ENCODE measurements around the gene STEAP3.

The STEAP3 gene

GRCh38 chr2:119197529-119198239, 25.9 kb upstream of the STEAP3 start:
- no peak for DNase-seq (ENCODE audit: low read depth)

GRCh38 chr2:119198240-119198840, 25.3 kb upstream of the STEAP3 start:
- DNase-seq (ENCODE audit: low read depth): no peak

DNA sequence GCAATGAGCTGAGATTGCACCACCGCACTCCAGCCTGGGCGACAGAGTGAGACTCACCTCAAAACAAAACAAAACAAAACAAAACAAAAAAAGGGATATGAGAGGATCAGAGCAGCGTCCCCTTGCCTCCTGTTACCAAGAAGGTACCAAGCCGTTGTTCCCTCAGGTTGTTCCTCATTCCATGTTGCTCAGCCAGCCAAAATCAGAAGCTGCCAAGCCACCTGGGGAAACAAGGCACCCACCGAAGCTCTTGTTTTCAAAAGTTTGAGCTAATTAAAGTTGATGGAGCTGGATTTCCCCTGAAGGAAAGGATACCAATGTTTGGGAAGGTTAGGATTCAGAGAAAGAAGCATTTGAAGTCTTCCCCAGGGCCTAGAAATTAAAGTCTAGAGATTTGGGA, 21.8 kb upstream of the STEAP3 start:
- no peak for DNase-seq (ENCODE audit: low read depth)

DNA sequence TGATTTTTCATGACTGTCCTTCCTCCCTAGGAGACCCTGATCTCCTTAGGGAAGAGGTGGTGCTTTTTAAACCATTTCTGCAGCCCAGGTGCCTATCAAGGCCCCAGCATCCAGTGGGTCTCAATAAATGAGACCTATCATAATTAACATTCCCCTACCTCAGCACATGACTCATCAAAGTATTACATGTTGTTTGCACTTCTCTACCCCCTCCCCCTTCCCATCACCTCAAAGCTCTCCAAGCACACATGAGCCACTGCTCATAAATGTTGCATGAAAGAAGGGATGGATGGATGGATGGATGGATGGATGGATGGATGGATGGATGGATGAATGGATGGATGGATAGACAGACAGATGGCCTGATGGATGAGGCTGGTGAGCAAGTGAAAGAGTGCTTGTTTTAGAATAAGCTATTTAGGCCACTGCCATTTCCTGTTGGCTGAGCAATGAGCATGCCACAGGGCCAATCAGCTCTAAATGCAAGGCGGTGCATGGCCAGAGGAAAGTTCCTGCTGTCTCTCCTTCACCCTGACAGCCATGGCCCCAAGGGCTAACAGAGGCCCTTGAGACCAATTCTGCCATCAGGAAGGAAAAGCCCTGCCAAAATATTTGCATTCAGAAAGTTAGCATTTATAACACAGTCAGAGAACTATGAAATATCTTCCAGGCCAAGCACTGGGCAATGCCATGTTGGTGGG, 20.9 kb upstream of the STEAP3 start:
- no peak for DNase-seq (ENCODE audit: low read depth)

GRCh38 chr2:119204525-119204924, 19.1 kb upstream of the STEAP3 start:
- DNase-seq (ENCODE audit: low read depth): no peak

- no peak for DNase-seq (ENCODE audit: low read depth)
Measured at GRCh38 chr2:119205001-119205706, 18.5 kb upstream of the STEAP3 start.

- no peak for DNase-seq (ENCODE audit: low read depth)
Measured at GRCh38 chr2:119206201-119206600, 17.4 kb upstream of the STEAP3 start.

- DNase-seq (ENCODE audit: low read depth): no peak
Measured at GRCh38 chr2:119207447-119207846, 16.2 kb upstream of the STEAP3 start.

DNA sequence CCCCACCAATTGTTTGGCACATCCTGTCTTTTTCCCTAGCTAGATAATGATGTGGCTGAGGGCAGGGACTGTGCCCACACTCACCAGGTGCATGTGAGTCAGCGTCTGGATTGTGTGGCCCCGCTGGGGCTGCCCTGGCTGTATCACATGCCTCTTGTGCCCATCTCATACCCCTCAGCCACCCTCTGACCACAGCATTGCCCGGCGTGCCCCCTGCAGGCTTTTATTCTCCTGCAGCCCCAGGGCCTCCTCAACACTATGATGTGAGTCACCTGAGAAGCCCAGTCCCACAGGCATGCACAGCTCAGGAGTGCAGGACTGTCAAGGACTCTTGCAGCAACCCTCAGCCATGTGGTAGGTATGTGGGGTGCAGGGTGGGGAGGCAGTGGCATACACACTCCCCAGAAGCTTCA, 14.8 kb upstream of the STEAP3 start:
- DNase-seq (ENCODE audit: low read depth): no peak

GRCh38 chr2:119212139-119212800, 11.4 kb upstream of the STEAP3 start:
- DNase-seq (ENCODE audit: low read depth): no peak

GRCh38 chr2:119214453-119215037, 9.1 kb upstream of the STEAP3 start:
- no peak for DNase-seq (ENCODE audit: low read depth)

- DNase-seq (ENCODE audit: low read depth): no peak
Measured at GRCh38 chr2:119216994-119217393, 6.6 kb upstream of the STEAP3 start.

DNA sequence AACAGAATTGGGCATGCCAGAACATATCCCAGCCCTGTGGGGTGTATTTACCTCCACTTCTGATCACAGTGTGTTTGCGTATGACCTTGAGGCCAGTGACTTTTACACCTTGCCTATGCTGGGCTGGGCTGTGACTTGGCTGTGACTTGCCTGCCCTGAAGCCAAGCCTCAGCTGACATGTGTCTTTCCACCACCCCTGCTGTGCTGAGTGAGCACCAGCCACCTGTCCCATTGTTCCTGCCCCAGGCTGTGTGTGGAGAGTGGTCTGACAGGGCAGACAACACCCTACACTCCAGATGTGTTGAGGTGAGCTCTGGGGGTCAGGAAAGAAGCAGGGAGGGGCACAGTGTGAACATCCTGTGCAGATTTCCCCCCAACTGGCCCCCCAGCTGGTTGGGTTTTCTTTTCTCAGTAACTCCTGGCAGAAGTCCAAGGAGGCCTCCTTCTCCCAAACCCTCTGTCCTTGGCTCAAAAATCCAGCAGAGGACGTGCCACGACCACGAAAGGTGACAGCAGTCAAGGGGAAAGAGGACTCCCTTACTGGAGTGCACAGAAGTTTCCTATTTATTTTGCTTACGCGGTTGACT, 5.1 kb upstream of the STEAP3 start:
- DNase-seq (ENCODE audit: low read depth): no peak

GRCh38 chr2:119219873-119220272, 3.8 kb upstream of the STEAP3 start:
- no peak for DNase-seq (ENCODE audit: low read depth)

GRCh38 chr2:119220720-119221301, 2.8 kb upstream of the STEAP3 start:
- no peak for DNase-seq (ENCODE audit: low read depth)

DNA sequence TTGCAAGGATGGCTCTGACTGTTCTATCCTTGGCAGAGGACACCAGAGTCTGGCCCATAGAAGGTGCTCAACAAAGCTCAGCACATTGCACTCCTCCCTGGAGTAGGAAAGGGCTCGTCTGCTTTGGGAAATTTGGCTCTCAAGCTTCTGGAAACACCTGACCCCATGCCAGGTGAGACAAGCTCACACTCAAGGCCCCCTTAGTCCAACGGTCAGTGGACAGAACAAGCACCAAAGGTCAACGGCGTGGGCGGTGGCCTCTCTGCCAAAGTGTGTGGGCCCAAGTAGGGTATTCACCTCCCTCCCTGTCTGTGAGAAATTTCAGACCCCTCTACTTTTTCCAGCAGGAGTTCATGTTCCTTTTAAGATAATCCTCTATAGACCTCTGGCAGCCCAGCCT, 2.0 kb upstream of the STEAP3 start:
- no peak for DNase-seq (ENCODE audit: low read depth)

- no peak for DNase-seq (ENCODE audit: low read depth)
Measured at GRCh38 chr2:119222213-119222612, 1.4 kb upstream of the STEAP3 start.

- DNase-seq (ENCODE audit: low read depth): no peak
Measured at GRCh38 chr2:119222863-119223520, 642 bp upstream of the STEAP3 start.

- no peak for DNase-seq (ENCODE audit: low read depth)
Measured at GRCh38 chr2:119224391-119225104, 914 bp downstream of the STEAP3 start.
